GM19043 (cell line): ENCODE data around the gene TBC1D19.
"Not testable (repeated sequence)": the region's sequence is repeated elsewhere in the genome, so short reads cannot be mapped to it uniquely, and the experiment has no call there.

ENCODE experiments used
- ATAC-seq: cut with Tn5 transposase; IDR thresholded peaks from one replicate; pipeline ENCODE4 v1.9.1; 2021; ENCODE audit warnings: low read depth; ENCODE audit not compliant: unreplicated experiment

Gene TBC1D19

GRCh38 chr4:26596843-26597242 lies 13.0 kb downstream of the TBC1D19 start:
- no peak for ATAC-seq

DNA sequence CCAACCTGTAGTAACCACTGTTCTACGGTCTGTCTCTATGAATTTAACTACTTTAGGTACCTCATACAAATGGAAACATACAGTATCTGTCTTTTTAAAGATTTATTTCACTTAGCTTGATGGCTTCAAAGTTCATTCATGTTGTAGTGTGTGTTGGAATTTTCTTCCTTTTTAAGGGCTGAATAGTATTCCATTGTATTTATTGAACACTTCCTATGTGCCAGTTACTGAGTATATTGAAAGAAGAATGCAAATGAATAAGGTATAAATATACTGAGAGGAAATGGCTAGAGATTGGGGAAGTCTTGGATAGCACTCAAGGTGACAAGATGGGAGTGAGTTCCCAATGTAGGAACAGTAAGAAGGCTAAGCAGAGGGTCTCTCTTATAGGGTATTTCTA lies 17.3 kb downstream of the TBC1D19 start:
- ATAC-seq, result no peak

GRCh38 chr4:26607776-26608175 lies 23.9 kb downstream of the TBC1D19 start:
- no peak for ATAC-seq

GRCh38 chr4:26609391-26609790 lies 25.5 kb downstream of the TBC1D19 start:
- ATAC-seq, result no peak

DNA sequence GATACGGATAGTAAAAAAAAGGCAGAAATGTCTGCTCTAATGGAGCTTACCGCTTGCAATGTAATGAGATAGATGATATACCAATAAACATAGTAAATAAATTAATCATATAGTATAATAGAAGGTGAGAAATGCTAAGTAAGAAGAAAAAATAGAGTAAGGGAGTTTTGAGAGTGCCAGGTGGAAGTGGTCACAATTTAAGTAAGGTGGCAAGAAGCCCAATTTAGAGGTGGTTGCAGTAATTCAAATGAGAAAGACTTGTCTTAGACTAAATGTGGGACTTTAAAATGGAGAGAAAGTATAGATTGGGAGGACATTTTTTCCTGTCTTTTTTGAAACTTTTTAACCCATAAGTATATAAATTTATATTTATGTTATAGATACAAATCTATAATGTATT lies 26.0 kb downstream of the TBC1D19 start:
- ATAC-seq, result no peak

GRCh38 chr4:26611372-26611771 lies 27.5 kb downstream of the TBC1D19 start:
- ATAC-seq, result no peak

DNA sequence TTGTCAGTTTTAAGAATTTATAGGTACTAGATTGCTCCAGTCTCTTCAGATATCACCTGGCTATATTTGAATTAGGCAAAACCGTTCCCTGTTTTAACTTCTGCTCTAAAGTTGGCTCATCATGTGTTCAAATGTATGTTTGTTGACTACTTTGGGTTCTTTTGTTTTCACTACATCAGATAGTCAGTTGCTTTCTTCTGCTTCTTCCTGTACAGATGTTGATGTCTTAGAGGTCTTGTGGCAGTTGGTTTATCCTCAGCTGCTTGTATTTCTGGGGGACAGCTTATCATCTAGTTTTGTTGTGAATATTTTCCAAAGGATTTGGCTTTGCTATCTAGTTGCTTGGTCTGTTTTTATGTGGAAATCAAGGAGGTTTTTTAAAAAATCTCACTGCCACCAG lies 28.0 kb downstream of the TBC1D19 start:
- no peak for ATAC-seq

- ATAC-seq, result no peak
Measured at GRCh38 chr4:26613237-26613636, 29.4 kb downstream of the TBC1D19 start.

- no peak for ATAC-seq
Measured at GRCh38 chr4:26613735-26614134, 29.9 kb downstream of the TBC1D19 start.

GRCh38 chr4:26619784-26620183 lies 35.9 kb downstream of the TBC1D19 start:
- no peak for ATAC-seq

GRCh38 chr4:26621366-26621765 lies 37.5 kb downstream of the TBC1D19 start:
- no peak for ATAC-seq

DNA sequence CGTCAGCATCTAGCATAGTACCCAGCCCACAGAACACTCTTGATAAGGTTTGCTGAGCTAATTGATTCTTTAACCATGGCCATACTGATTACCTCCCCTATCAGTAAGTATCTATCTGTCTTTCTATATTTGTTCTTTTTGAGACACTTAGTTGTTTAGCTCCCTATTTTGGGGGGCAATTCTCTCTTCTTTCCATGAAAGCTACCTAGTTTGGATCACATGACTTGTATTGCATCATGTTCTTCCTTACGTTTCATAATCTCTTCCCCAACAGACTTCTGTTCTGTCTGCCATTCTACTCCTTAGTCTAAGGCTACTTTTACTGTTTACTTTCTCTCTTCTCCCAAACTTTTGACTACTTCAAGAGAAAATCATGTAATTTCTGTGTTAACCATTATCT lies 39.0 kb downstream of the TBC1D19 start:
- ATAC-seq, result no peak

DNA sequence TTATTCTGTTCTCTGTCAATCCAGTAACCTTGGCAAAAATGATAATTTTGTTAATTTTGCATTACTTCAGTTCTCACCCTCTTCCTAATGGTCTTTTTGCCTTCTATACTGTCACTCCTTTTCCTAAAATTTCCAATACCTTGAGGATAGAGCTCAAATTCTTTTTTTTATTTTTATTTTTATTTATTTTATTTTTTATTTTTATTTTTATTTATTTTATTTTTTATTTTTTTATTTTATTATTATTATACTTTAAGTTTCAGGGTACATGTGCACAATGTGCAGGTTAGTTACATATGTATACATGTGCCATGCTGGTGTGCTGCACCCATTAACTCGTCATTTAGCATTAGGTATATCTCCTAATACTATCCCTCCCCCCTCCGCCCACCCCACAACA lies 42.8 kb downstream of the TBC1D19 start:
- not testable (repeated sequence) for ATAC-seq

- no peak for ATAC-seq
Measured at GRCh38 chr4:26632916-26633315, 49.0 kb downstream of the TBC1D19 start.

GRCh38 chr4:26634237-26634636 lies 50.4 kb downstream of the TBC1D19 start:
- ATAC-seq, result no peak

- ATAC-seq, result no peak
Measured at GRCh38 chr4:26636458-26636857, 52.6 kb downstream of the TBC1D19 start.

DNA sequence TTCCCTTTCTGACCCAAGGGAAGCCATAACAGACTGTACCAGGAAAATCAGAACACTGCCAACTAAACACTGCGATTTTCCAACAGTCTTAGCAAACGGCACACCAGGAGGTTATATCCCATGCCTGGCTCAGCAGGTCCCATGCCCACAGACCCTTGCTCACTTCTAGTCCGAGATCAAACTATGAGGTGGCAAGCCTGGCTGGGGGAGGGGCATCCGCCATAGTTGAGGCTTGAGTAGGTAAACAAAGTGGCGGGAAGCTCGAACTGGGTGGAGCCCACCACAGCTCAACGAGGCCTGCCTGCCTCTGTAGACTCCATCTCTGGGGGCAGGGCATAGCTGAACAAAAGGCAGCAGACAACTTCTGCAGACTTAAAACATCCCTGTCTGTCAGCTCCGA lies 56.8 kb downstream of the TBC1D19 start:
- ATAC-seq, result not testable (repeated sequence)

GRCh38 chr4:26647523-26648224 lies 63.8 kb downstream of the TBC1D19 start:
- ATAC-seq, result no peak

DNA sequence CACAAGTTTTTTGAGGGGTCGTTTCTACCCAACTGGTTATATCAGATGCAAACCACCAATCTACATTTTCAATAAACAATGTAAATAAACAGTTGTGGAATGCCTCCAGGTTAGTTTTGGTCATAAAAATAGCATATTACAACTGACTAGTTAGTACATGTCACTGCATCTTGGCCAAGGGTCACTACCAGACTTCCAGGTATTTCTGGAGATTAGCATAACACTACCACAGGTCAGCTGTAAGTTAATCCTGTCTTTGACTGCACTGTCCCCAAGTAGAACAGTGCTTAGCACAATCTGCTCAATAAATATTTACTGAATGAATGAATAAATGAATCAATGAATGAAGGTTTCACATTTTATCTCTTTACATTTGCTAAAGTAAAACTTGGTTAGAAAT lies 64.4 kb downstream of the TBC1D19 start:
- ATAC-seq, result no peak

DNA sequence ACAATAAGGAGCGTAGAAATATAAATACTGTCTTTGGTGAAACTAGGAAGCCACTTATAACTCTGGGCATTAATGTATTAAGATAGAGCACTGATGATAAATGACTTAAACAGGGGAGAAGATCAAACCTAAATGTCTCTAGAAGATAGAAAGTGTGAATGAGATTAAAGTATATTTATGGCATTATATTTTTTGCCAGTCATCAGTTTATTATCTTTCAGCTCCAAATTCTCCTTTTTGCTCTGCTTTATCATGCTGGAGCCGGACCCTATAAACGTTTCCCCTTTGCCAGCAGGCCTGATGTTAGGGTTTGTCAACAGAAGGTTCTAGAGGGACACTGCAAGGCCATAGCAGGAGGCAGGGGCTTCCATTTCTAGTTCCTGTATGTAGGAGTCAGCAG lies 76.4 kb downstream of the TBC1D19 start:
- ATAC-seq, result no peak

DNA sequence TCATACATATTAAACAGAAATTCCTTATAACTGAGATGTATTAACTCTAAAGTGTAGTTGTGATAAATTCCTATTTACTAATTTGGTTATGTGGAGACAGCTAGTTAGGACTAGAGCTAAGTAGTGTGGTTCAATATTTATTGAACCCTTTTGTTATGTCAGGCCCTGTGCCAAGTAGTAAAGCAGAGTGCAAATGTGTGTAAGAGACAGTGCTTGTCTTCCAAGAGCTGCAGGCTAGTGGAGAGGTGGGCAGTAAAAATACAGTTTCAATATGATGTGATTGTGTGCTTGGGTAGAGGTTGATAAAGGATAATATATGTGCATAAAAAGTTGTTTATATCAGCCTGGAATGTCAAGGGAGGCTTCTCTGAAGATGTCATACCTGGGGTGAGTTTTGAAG lies 80.0 kb downstream of the TBC1D19 start:
- no peak for ATAC-seq

- no peak for ATAC-seq
Measured at GRCh38 chr4:26670903-26671537, 87.1 kb downstream of the TBC1D19 start.
